ENCODE data around the gene B4GALT2.

The B4GALT2 gene

DNA sequence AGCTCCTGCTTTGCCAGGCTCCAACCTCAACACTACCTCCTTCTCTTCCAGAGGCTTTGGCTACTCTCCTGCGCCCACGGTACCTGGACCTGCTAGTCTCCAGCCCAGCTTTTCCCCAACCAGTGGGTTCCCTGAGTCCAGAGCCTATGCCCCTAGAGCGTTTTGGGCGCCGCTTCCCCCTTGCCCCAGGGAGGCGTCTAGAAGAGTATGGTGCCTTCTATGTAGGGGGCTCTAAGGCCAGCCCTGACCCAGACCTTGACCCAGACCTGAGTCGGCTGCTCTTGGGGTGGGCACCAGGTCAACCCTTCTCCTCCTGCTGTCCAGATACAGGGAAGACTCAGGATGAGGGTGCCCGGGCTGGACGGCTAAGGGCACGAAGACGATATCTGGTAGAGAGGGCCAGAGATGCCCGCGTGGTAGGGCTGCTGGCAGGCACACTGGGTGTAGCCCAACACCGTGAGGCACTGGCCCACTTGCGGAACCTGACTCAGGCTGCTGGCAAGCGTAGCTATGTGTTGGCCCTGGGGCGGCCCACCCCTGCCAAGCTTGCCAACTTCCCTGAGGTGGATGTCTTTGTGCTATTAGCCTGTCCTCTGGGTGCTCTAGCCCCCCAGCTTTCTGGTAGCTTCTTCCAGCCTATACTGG lies 7.6 kb upstream of the B4GALT2 start:
- DNase-seq = no peak

- DNase-seq = no peak
These were observed 5.0 kb upstream of the B4GALT2 start for GRCh38 chr1:43973981-43974442.

DNA sequence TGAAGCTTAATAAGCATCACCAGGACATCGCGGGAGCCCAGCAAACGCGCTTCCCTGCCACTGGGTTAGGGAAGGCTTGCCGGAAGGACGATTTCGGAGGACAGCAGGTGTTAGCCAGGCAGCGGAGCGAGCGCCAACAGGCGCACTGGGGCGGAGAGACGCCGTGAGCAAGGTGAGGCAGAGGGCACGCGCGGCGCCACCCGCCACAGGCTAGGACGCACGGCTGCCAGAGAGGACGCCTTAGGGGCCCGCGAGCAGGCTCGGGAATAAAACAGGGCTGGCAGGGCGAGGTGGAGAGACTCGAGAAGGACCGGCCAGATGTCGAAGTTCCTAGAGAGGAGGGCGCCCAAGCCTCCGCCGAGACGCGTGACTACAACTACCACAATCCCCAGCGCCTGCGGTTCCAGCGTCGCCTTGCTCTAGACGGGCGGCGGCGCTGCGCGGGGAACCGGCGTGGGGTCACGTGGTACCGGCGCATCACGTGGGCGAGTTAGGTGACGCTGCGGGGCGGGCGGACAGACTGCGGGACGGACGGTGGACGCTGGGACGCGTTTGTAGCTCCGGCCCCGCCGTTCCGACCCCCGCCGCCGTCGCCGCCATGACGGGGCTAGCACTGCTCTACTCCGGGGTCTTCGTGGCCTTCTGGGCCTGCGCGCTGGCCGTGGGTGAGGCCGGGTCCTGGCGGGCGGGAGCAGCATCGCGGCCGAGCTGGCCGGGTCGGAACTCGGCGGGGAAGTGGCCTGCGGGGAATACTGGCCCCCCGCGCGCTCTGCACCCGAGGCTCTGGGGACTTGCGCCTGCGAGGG lies 4.4 kb upstream of the B4GALT2 start, which contains the start of gene ATP6V0B:
ATP6V0B (plus strand) TSS at position 518 of the 806 bp plus-strand sequence; CDS start at position 599, 81 bp downstream.
- peak; percentile 97 for DNase-seq

DNA sequence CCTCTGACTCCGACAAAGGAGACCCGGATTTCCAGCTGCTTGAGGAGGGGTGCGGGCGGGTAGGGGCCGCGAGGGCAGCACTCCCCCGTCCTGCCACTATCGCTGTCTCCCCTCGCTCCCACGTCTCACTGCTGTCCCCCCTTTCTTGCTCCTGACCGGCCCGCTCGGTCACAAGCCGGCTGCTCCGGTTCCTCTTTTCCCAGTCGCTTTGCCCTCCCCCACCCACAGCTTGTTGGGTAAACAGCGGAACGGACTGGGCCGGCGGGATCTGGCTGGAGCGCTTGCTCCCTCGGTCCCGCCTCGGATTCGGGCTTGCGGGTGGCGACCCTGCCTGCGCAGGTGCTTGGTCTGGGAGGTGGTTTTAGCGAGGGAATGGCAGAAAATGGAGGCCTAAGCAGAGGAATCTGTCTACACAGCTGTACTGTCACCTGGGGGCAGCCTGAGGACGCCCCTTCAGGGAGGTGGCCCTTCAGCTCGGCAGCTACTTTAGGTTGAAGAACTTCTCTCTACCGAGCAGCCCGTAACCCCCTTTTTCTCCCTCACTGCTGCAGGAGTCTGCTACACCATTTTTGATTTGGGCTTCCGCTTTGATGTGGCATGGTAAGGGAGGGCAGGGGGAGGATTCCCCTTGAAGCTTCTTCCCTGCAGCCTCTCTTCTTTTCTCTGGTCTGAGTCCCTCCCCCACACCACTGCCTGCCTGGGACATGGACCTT lies 3.6 kb upstream of the B4GALT2 start:
- peak; percentile 30 for DNase-seq

- DNase-seq = no peak
These were observed 3.0 kb upstream of the B4GALT2 start for GRCh38 chr1:43976045-43976444.

DNA sequence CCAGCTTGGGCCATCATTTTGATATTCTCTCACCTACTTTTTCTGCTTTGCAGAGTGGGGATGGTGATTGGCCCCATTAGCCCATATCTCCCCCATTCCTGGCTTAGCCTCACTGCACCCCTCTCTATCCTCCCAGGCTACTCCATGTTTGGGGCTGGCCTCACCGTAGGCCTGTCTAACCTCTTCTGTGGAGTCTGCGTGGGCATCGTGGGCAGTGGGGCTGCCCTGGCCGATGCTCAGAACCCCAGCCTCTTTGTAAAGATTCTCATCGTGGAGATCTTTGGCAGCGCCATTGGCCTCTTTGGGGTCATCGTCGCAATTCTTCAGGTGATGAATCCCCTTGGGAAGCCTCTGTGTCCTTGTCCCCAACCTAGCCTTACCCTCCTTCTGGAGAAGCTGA lies 2.1 kb upstream of the B4GALT2 start:
- DNase-seq = no peak

- no peak for DNase-seq
These were observed 1.4 kb upstream of the B4GALT2 start for GRCh38 chr1:43977376-43978263.

- DNase-seq = no peak
These were observed 803 bp upstream of the B4GALT2 start for GRCh38 chr1:43978264-43978550.

GRCh38 chr1:43979261-43979527 lies 184 bp downstream of the B4GALT2 start:
- DNase-seq = no peak

GRCh38 chr1:43979528-43980254 lies 681 bp downstream of the B4GALT2 start:
- DNase-seq = peak; percentile 29

GRCh38 chr1:43980255-43981134 lies 1.5 kb downstream of the B4GALT2 start:
- no peak for DNase-seq

DNA sequence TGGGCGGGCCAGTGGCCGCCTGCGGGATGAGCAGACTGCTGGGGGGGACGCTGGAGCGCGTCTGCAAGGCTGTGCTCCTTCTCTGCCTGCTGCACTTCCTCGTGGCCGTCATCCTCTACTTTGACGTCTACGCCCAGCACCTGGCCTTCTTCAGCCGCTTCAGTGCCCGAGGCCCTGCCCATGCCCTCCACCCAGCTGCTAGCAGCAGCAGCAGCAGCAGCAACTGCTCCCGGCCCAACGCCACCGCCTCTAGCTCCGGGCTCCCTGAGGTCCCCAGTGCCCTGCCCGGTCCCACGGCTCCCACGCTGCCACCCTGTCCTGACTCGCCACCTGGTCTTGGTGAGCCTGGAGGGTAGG lies 2.1 kb downstream of the B4GALT2 start:
- DNase-seq = no peak

DNA sequence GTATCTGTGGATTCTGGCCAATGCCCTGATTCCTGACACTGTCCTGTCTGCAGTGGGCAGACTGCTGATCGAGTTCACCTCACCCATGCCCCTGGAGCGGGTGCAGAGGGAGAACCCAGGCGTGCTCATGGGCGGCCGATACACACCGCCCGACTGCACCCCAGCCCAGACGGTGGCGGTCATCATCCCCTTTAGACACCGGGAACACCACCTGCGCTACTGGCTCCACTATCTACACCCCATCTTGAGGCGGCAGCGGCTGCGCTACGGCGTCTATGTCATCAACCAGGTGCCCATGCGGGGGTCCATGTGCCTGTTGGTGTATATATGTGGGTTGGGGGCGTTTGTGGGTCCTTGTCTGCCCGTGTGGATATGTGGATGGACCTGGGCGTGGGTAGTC lies 2.6 kb downstream of the B4GALT2 start:
- DNase-seq = no peak

- DNase-seq = no peak
These were observed 3.2 kb downstream of the B4GALT2 start for GRCh38 chr1:43982241-43982640.

- no peak for DNase-seq
These were observed 3.8 kb downstream of the B4GALT2 start for GRCh38 chr1:43982808-43983207.

DNA sequence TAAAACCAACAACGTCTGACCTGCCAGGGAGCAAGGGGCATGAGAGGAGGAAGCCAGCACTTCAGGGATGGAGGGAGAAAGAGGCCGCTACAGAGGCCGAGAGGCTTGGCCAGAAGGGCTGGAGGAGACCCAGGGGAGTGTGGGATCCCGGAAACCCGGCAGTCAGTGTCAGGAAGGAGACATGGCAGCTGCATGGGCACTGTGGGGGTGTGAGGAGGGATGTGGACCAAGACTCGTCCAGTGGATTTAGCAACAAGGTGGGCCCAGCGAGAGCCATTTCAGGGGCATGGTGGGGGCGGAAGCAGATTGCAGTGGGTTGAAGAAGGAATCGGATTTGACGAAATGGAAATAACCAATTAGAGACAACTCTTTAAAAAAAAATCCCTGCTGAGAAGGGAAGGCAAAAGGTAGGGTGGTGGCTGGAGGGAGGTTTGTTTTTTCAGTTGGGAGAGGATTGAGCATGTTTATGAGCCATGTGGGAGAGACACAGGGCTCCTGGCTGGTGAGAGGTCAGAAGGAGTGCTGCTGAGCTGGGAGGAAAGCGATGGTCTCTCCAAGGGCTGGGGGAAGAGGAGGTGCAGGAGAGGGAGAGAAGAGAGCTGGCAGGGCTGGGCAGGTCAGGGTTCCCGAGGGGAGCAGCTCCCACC lies 4.4 kb downstream of the B4GALT2 start:
- no peak for DNase-seq

- DNase-seq = no peak
These were observed 5.8 kb downstream of the B4GALT2 start for GRCh38 chr1:43984855-43985254.

GRCh38 chr1:43985984-43986595 lies 7.1 kb downstream of the B4GALT2 start:
- no peak for DNase-seq

- DNase-seq = no peak
These were observed 7.7 kb downstream of the B4GALT2 start for GRCh38 chr1:43986712-43987111.

- no peak for DNase-seq
These were observed 8.3 kb downstream of the B4GALT2 start for GRCh38 chr1:43987159-43987902.

Measured in stimulated activated CD4-positive, alpha-beta T cell treated with anti-CD3 and anti-CD28 coated beads, Interleukin-4, amount 100 ng/mL, for 24 hours (primary cell).